K562 (cell line): Measurements from ENCODE around the gene VSIG4. TPM values are rescaled to one million over a fixed set of nuclear protein-coding genes. Genes with fewer than 3 reads are reported as not detected.

Experiments
- BRD9 ChIP-seq: fragments of 450-650 bp; IDR thresholded peaks from 2 replicates; pipeline ENCODE4 v1.6.1; 2018; ENCODE audit warnings: low read depth; ENCODE audit not compliant: partially characterized antibody
- CREBBP ChIP-seq: IDR thresholded peaks from one replicate; pipeline ENCODE4 v1.6.1; 2012; ENCODE audit warnings: low read depth, mild to moderate bottlenecking, control low read depth, inconsistent platforms, low read length
- CSDE1 ChIP-seq, 2 experiments: fragments of 450-650 bp; IDR thresholded peaks; 2 replicates each; pipeline ENCODE4 v1.6.1; 2016; ENCODE audit warnings: mild to moderate bottlenecking in 1 of 2
- ESRRB ChIP-seq: fragments of 250-450 bp; sonication (Bioruptor Pico); IDR thresholded peaks from 2 replicates; pipeline ENCODE4 v1.5.0; 2020; ENCODE audit warnings: mild to moderate bottlenecking, moderate library complexity, borderline replicate concordance
- EWSR1 ChIP-seq: fragments of 450-650 bp; IDR thresholded peaks from 2 replicates; pipeline ENCODE4 v1.6.1; 2018; ENCODE audit warnings: borderline replicate concordance, mild to moderate bottlenecking, low read depth, moderate library complexity; ENCODE audit not compliant: partially characterized antibody
- GATA2 ChIP-seq: sonication (generic); formaldehyde crosslinking; IDR thresholded peaks from 2 replicates; pipeline ENCODE4 v1.4.0; 2020; ENCODE audit warnings: mild to moderate bottlenecking, missing genetic modification reagents
- IFI16 ChIP-seq: fragments of 250-450 bp; sonication (Bioruptor Pico); IDR thresholded peaks from 2 replicates; pipeline ENCODE4 v2.1.2; 2022; ENCODE audit warnings: mild to moderate bottlenecking, inconsistent platforms
- ILF3 ChIP-seq: fragments of 450-650 bp; IDR thresholded peaks from 2 replicates; pipeline ENCODE4 v1.6.1; 2018; ENCODE audit warnings: antibody characterized with exemption, mild to moderate bottlenecking, moderate library complexity, borderline replicate concordance
- KAT7 ChIP-seq: sonication (generic); formaldehyde crosslinking; IDR thresholded peaks from 2 replicates; pipeline ENCODE4 v1.8.0; 2022; ENCODE audit warnings: missing genetic modification reagents, mild to moderate bottlenecking, borderline replicate concordance
- MCM3 ChIP-seq: fragments of 450-650 bp; IDR thresholded peaks from 2 replicates; pipeline ENCODE4 v1.6.1; 2016
- MCM5 ChIP-seq: fragments of 450-650 bp; IDR thresholded peaks from 2 replicates; pipeline ENCODE4 v1.6.1; 2016; ENCODE audit warnings: low read depth
- MEF2D ChIP-seq: conservative IDR thresholded peaks from 2 replicates; pipeline ENCODE4 v1.6.1; 2016; ENCODE audit warnings: low read depth, missing genetic modification characterization, missing compliant biosample characterization
- MTA1 ChIP-seq: fragments of 450-650 bp; IDR thresholded peaks from 2 replicates; pipeline ENCODE4 v1.6.1; 2017; ENCODE audit warnings: borderline replicate concordance
- NCOA2 ChIP-seq, 2 experiments: fragments of 450-650 bp; IDR thresholded peaks; 2 replicates each; pipeline ENCODE4 v1.6.1; 2018; ENCODE audit warnings: mild to moderate bottlenecking in 2 of 2, moderate library complexity in 1 of 2; ENCODE audit not compliant: partially characterized antibody in 2 of 2
- NCOR1 ChIP-seq: fragments of 450-650 bp; IDR thresholded peaks from 2 replicates; pipeline ENCODE4 v1.6.1; 2016; ENCODE audit warnings: mild to moderate bottlenecking, moderate library complexity
- NR2C1 ChIP-seq, 2 experiments: fragments of 450-650 bp; IDR thresholded peaks; 2 replicates each; pipeline ENCODE4 v1.6.1; 2017; ENCODE audit warnings: mild to moderate bottlenecking in 2 of 2, antibody characterized with exemption in 1 of 2, inconsistent platforms in 1 of 2, missing compliant biosample characterization in 1 of 2, missing genetic modification characterization in 1 of 2
- SNIP1 ChIP-seq: fragments of 450-650 bp; IDR thresholded peaks from 2 replicates; pipeline ENCODE4 v1.7.1; 2017; ENCODE audit warnings: low read depth, mild to moderate bottlenecking
- STAG1 ChIP-seq: sonication (generic); formaldehyde crosslinking; IDR thresholded peaks from 2 replicates; pipeline ENCODE4 v1.5.0; 2020; ENCODE audit warnings: missing genetic modification reagents, borderline replicate concordance
- TEAD4 ChIP-seq, 2 experiments: sonication (generic) in 1 of 2; formaldehyde crosslinking in 1 of 2; IDR thresholded peaks; 2 replicates each; pipeline versions ENCODE4 v1.6.1 to v1.8.0; 2012 to 2022; ENCODE audit warnings: borderline replicate concordance in 1 of 2, inconsistent platforms in 1 of 2, low read length in 1 of 2, mild to moderate bottlenecking in 1 of 2, missing genetic modification reagents in 1 of 2
- ZBTB1 ChIP-seq: sonication (generic); formaldehyde crosslinking; IDR thresholded peaks from 2 replicates; pipeline ENCODE4 v1.8.1; 2023; ENCODE audit warnings: missing genetic modification reagents, low read depth, mild to moderate bottlenecking, borderline replicate concordance
- ZEB2 ChIP-seq: fragments of 450-650 bp; IDR thresholded peaks from 2 replicates; pipeline ENCODE4 v1.6.1; 2016
- ZFP36 ChIP-seq: fragments of 150-350 bp; IDR thresholded peaks from 2 replicates; pipeline ENCODE4 v1.6.1; 2018; ENCODE audit warnings: low read length, low read depth; ENCODE audit not compliant: partially characterized antibody
- ZNF184 ChIP-seq: sonication (generic); formaldehyde crosslinking; IDR thresholded peaks from 2 replicates; pipeline ENCODE4 v1.5.0; 2020; ENCODE audit warnings: missing genetic modification reagents
- ZNF57 ChIP-seq: fragments of 450-650 bp; formaldehyde crosslinking; IDR thresholded peaks from 2 replicates; pipeline ENCODE4 v1.4.0; 2020; ENCODE audit warnings: mild to moderate bottlenecking, moderate library complexity
- ZNF79 ChIP-seq: fragments of 250-450 bp; sonication (Bioruptor Pico); IDR thresholded peaks from 2 replicates; pipeline ENCODE4 v1.4.0; 2020; ENCODE audit warnings: low read depth, mild to moderate bottlenecking, moderate library complexity
- ZNF830 ChIP-seq: fragments of 250-450 bp; sonication (Bioruptor Pico); IDR thresholded peaks from 2 replicates; pipeline ENCODE4 v1.5.0; 2021; ENCODE audit warnings: mild to moderate bottlenecking
- polyA plus RNA-seq, 8 experiments: library from polyadenylated mRNA; depleted of rRNA in 4 of 8; stranded (reverse) in 5 of 8; unstranded in 3 of 8; fragments of >200 nt; fragmentation: Nextera tagmentation in 2 of 8; fragmentation: Illumina TruSeq in 1 of 8; extraction: Ambion mirVana in 2 of 8; extraction: Trizol in 1 of 8; gene quantifications; 2 replicates each; pipeline versions ENCODE4 v1.2.1 to v1.2.3, GENCODE V29; 2011 to 2014; ENCODE audit warnings: inconsistent platforms in 1 of 8, missing spikeins in 1 of 8
- total RNA-seq, 7 experiments: library from RNA; depleted of rRNA in 6 of 7; stranded (reverse); fragments of >200 nt in 6 of 7; fragmentation: Illumina TruSeq in 2 of 7; extraction: Trizol in 2 of 7; gene quantifications; 2 replicates each; pipeline versions ENCODE4 v1.2.1 to v1.2.3, GENCODE V29; 2011 to 2021; ENCODE audit warnings: low replicate concordance in 1 of 7
- TF ChIP-seq, protein P1 (sequence below), 2 experiments: fragments of 250-450 bp in 1 of 2; fragments of 450-650 bp in 1 of 2; sonication (Bioruptor Pico) in 1 of 2; IDR thresholded peaks; 2 replicates each; pipeline versions ENCODE4 v1.6.1 to v1.8.0; 2016 to 2021; ENCODE audit warnings: mild to moderate bottlenecking in 2 of 2, moderate library complexity in 2 of 2, missing compliant biosample characterization in 1 of 2, missing genetic modification characterization in 1 of 2
- TF ChIP-seq, protein P2 (sequence below): fragments of 450-650 bp; IDR thresholded peaks from 2 replicates; pipeline ENCODE4 v1.7.0; 2016; ENCODE audit warnings: borderline replicate concordance

Gene VSIG4
- total and polyA plus RNA-seq, 9 of the 15 experiments (the other 6 are each of a cell fraction or from before 2014, with no cell fraction given): 0.22 to 1.6 (median 0.46) TPM; not detected in 1

DNA sequence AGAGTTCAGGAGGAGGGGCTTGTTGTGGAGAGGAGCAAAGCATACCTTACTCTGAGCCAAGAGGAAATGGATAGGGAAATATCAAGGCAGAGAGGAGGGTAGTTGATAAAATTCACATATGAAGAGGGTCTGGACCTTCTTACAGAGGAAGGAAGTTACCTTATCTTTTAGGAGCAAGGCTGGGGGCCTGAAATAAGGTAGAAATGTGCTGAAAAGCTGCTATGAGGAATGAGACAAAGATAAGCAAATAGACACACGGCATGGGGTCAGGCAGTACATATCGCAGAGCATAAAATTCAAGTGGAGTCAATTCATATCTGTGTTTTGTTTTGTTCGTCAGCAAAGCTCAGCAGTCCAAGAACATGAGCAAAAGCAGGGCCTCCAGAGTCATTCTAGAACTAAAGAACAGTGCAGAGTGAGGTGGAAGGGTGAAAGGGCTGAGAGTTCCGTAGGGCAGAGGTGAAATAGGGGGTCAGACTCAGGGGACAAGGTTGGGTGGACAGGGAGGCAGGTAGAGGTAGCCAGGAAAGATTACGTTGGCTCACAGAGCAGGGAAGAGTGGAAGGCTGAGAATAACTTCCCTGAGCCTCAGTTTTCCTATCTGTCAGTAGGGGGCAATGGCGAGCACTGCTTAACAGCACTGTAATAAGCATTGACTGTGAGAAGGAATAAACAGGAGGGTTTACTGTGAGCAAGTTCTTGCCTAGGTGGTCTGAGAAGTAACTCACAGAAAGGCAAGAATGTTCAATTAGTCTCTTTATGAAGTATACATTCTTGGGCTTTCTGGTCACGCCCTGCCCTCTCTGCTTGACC lies 9.2 kb downstream of the VSIG4 start (continued):
- TF ChIP-seq NR2C1 (IDR thresholded peaks at IDR 0.05) (no peak), NR2C1 (tag; IDR thresholded peaks at IDR 0.05) (no peak), ILF3 (no peak), TEAD4 (IDR thresholded peaks at IDR 0.05; ENCODE audit: low read length) (peak; percentile 70), TEAD4 (CRISPR knock-in tag; IDR thresholded peaks at IDR 0.05; ENCODE audit: borderline replicate concordance) (no peak), ZBTB1 (no peak), NCOR1 (peak; percentile 84), STAG1 (CRISPR knock-in tag) (no peak), ZNF830 (CRISPR knock-in tag) (no peak), ESRRB (CRISPR knock-in tag) (no peak), SNIP1 (no peak), NCOA2 (IDR thresholded peaks at IDR 0.05; ENCODE audit: partially characterized antibody in 2 of 2) (no peak), EWSR1 (no peak), GATA2 (0 out of 2 replicates have a peak, but pooled peaks have one; percentile 7), BRD9 (no peak), MEF2D (tag) (no peak), IFI16 (CRISPR knock-in tag) (no peak), ZNF79 (CRISPR knock-in tag) (no peak), ZNF184 (no peak), KAT7 (no peak), MCM3 (no peak), ZNF57 (CRISPR knock-in tag) (no peak), CREBBP (no peak), MCM5 (no peak), CSDE1 (IDR thresholded peaks at IDR 0.05) (no peak), MTA1 (0 out of 2 replicates have a peak, but pooled peaks have one; percentile 12), ZEB2 (no peak), ZFP36 (no peak)
- TF ChIP-seq, protein P1, sequence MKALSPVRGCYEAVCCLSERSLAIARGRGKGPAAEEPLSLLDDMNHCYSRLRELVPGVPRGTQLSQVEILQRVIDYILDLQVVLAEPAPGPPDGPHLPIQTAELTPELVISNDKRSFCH (CRISPR knock-in tag; IDR thresholded peaks at IDR 0.05): no peak
- TF ChIP-seq, protein P1 (tag; IDR thresholded peaks at IDR 0.05): 0 out of 2 replicates have a peak, but pooled peaks have one; percentile 28
- TF ChIP-seq, protein P2, sequence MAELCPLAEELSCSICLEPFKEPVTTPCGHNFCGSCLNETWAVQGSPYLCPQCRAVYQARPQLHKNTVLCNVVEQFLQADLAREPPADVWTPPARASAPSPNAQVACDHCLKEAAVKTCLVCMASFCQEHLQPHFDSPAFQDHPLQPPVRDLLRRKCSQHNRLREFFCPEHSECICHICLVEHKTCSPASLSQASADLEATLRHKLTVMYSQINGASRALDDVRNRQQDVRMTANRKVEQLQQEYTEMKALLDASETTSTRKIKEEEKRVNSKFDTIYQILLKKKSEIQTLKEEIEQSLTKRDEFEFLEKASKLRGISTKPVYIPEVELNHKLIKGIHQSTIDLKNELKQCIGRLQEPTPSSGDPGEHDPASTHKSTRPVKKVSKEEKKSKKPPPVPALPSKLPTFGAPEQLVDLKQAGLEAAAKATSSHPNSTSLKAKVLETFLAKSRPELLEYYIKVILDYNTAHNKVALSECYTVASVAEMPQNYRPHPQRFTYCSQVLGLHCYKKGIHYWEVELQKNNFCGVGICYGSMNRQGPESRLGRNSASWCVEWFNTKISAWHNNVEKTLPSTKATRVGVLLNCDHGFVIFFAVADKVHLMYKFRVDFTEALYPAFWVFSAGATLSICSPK: no peak
